ENCODE data around the gene SLC6A2.

SLC6A2 gene

DNA sequence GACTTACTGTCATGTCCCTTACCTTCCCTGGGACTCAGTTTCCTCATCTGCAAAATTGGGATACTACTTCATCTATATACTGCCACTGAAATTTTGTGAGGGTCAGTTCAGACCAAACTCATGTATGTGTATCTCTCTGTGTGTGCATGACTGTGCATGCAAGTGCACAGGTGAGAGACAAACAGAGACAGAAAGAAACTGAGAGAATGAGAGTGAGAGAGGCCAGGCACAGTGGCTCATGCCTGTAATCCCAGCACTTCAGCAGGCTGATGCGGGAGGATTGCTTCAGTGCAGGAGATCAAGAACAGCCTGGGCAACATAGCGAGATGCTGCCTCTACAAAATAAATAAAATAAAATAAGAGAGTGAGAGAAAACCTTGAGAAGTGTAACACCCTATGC, 32.1 kb upstream of the SLC6A2 start:
- no peak overlapping the region for H3K4me3 ChIP-seq (ENCODE audit: low read depth, low read length)
- TF ChIP-seq, protein P1, sequence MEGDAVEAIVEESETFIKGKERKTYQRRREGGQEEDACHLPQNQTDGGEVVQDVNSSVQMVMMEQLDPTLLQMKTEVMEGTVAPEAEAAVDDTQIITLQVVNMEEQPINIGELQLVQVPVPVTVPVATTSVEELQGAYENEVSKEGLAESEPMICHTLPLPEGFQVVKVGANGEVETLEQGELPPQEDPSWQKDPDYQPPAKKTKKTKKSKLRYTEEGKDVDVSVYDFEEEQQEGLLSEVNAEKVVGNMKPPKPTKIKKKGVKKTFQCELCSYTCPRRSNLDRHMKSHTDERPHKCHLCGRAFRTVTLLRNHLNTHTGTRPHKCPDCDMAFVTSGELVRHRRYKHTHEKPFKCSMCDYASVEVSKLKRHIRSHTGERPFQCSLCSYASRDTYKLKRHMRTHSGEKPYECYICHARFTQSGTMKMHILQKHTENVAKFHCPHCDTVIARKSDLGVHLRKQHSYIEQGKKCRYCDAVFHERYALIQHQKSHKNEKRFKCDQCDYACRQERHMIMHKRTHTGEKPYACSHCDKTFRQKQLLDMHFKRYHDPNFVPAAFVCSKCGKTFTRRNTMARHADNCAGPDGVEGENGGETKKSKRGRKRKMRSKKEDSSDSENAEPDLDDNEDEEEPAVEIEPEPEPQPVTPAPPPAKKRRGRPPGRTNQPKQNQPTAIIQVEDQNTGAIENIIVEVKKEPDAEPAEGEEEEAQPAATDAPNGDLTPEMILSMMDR (IDR thresholded peaks at IDR 0.05; ENCODE audit: control insufficient read depth, extremely low read depth, insufficient read depth): no peak
- no peak for DNase-seq (ENCODE audit: low read depth)

DNA sequence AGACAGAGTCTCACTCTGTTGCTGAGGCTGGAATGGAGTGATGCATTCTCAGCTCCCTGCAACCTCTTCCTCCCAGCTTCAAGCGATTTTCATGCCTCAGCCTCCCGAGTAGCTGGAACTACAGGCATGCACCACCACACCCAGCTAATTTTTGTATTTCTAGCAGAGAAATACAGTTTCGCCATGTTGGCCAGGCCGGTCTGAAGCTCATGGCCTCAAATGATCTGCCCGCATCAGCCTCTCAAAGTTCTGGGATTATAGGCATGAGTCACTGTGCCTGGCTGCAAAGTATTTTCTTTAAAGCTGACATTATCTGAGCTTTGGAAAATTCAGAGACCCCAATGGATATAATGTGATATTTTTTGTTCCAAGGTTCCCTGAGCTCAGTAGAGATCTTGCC, 31.1 kb upstream of the SLC6A2 start:
- DNase-seq (ENCODE audit: low read depth): no peak
- H3K4me3 ChIP-seq (ENCODE audit: low read depth, low read length): no peak overlapping the region
- TF ChIP-seq, protein P1 (IDR thresholded peaks at IDR 0.05; ENCODE audit: control insufficient read depth, extremely low read depth, insufficient read depth): no peak

DNA sequence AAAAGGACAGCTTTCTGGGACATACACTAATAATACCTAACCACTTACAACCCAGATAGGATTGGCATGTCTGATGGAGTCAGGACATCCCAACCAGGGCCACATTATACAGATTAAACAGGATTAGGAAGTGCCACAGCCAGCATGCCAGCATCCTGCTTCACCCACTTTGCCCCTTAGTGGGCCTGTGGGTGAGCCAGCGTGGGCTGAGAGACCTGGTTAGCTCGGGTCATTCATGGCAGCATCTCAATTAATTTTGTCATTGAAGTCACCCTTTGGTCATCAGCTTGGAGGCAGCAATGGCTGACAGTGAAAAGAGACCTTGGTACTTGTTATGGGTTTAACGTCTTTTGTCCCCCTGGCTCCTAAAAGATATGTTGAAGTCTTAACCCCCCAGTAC, 29.9 kb upstream of the SLC6A2 start:
- H3K4me3 ChIP-seq (ENCODE audit: low read depth, low read length): no peak overlapping the region
- no peak for DNase-seq (ENCODE audit: low read depth)
- TF ChIP-seq, protein P1 (IDR thresholded peaks at IDR 0.05; ENCODE audit: control insufficient read depth, extremely low read depth, insufficient read depth): no peak

DNA sequence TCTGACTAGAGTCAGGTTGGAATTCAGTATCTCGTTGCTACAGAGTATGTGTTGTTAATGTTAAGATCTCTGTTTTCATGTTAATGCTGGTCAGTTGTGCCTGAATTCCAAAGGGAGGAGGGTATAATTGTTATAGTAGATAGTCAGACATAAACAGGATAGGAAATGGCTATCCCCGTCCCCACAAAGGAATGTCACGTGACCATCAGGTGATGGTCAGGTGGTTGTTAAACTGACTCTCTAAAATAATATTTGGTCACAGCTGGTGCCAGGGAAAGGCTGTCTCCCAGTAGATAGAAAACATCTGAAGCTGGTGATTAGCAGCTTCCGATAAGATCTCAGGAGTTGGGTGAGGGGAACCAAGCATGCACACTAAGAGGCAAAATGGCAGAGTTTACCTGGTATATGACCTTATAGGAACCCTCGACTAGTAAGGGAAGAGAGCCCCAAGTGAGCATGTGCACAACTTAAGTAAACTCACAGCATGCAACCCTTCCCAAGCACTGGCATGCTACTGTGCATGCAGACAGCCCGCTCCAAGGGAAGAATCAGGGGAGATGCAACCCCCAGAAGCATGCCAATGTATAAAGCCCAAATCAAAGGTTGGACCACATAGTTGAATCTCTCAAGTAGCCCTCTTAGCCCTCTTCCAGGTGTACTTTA, 27.4 kb upstream of the SLC6A2 start:
- TF ChIP-seq, protein P1 (IDR thresholded peaks at IDR 0.05; ENCODE audit: control insufficient read depth, extremely low read depth, insufficient read depth): no peak
- no peak for DNase-seq (ENCODE audit: low read depth)
- no peak overlapping the region for H3K4me3 ChIP-seq (ENCODE audit: low read depth, low read length)

DNA sequence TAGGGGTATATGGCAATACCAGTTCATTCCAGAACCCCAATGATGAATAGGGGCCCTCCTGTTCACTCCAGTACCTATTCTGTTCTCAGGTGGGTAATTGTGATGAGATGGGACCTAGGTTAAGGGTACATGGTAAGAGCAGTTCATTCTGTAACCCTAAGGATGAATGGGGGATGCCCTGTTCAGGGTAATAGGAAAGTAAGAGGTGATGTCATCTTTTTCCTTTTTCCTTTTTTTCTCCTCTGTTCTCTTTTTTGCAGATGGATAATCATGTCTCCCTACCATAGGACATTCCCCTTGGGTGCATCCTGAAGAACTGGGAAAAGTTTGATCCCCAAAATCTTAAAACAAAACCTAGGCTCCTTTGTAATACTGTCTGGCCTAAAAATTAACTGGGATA, 25.0 kb upstream of the SLC6A2 start:
- no peak for DNase-seq (ENCODE audit: low read depth)
- H3K4me3 ChIP-seq (ENCODE audit: low read depth, low read length): no peak overlapping the region
- TF ChIP-seq, protein P1 (IDR thresholded peaks at IDR 0.05; ENCODE audit: control insufficient read depth, extremely low read depth, insufficient read depth): no peak

DNA sequence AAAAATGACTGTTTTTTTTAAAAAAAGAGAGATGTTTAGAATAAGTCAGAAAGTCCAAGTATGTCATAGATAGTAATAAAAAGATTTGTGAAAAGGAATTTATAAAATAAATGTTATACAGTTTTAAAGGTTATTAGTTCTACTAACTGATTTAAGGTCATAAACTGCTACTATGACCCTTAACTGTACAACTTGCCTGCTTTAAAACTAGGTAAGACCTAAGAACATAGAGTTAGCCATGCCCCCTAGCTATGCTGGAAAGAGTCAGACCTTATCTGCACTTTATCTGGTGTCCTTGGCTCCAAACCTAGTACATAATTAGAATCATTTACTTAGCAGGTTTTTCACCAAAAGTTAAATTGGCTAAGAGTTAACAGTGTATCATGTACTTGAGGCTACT, 23.5 kb upstream of the SLC6A2 start:
- no peak overlapping the region for H3K4me3 ChIP-seq (ENCODE audit: low read depth, low read length)
- DNase-seq (ENCODE audit: low read depth): no peak
- TF ChIP-seq, protein P1 (IDR thresholded peaks at IDR 0.05; ENCODE audit: control insufficient read depth, extremely low read depth, insufficient read depth): no peak

DNA sequence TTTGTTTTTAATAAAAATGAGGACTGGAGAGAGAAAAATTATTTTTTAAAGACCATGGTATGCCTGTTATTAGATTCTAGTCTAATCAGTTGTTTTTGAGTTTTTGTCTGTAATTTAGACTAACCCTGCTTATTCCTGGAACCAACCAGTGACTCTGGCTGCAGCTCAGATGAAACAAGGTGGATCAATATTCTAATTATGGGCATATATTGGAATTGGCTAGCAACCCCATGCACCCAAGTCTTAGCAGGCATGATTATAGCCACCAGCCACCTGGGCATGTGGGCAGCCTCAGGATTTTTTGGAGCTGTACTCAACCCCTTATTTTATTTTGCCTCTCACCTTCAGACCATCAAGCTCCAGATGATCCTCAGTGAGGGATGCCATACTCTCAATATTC, 21.6 kb upstream of the SLC6A2 start:
- TF ChIP-seq, protein P1 (IDR thresholded peaks at IDR 0.05; ENCODE audit: control insufficient read depth, extremely low read depth, insufficient read depth): no peak
- no peak overlapping the region for H3K4me3 ChIP-seq (ENCODE audit: low read depth, low read length)
- no peak for DNase-seq (ENCODE audit: low read depth)
